Activated CD8-positive, alpha-beta memory T cell treated with anti-CD3 and anti-CD28 coated beads for 1 hour (primary cell): Measurements from ENCODE around the gene APOBEC3F.
"Not testable (repeated sequence)": the region's sequence is repeated elsewhere in the genome, so short reads cannot be mapped to it uniquely, and the experiment has no call there.

ENCODE experiments used
- DNase-seq, 2 donors: peaks; one replicate each; pipeline ENCODE4 v3.0.0-alpha.2; 2020; ENCODE audit warnings: low read depth in 1 of 2; ENCODE audit errors: extremely low read depth in 1 of 2

The APOBEC3F gene

GRCh38 chr22:39040538-39041296 lies at the start of gene APOBEC3F:
Gene APOBEC3F, plus strand, starts transcription at chr22:39040864. Its CDS starts 97 bp downstream, at chr22:39040961.
- peak; percentile 29 to 39 for DNase-seq

- not testable (repeated sequence) for DNase-seq
Measured at GRCh38 chr22:38992871-38993371, 47.7 kb upstream of the APOBEC3F start.

GRCh38 chr22:38996105-38996504 lies 44.6 kb upstream of the APOBEC3F start:
- DNase-seq: no peak

- no peak for DNase-seq
Measured at GRCh38 chr22:38997518-38997917, 43.1 kb upstream of the APOBEC3F start.

- peak; percentile 40 to 46 for DNase-seq
Measured at GRCh38 chr22:39003165-39003638, 37.5 kb upstream of the APOBEC3F start.

GRCh38 chr22:39007177-39007576 lies 33.5 kb upstream of the APOBEC3F start:
- no peak for DNase-seq

- DNase-seq: not testable (repeated sequence)
Measured at GRCh38 chr22:39008271-39008850, 32.3 kb upstream of the APOBEC3F start.

GRCh38 chr22:39010946-39011345 lies 29.7 kb upstream of the APOBEC3F start:
- no peak for DNase-seq

- no peak for DNase-seq
Measured at GRCh38 chr22:39012533-39013511, 27.8 kb upstream of the APOBEC3F start.

- DNase-seq: not testable (repeated sequence)
Measured at GRCh38 chr22:39013561-39013941, 27.1 kb upstream of the APOBEC3F start.

GRCh38 chr22:39013942-39014722 lies 26.5 kb upstream of the APOBEC3F start, which contains the start of gene APOBEC3C:
Gene APOBEC3C, plus strand, starts transcription at chr22:39014257. Its CDS starts 106 bp downstream, at chr22:39014363.
- peak; percentile 47 to 56 for DNase-seq

GRCh38 chr22:39014723-39015121 lies 25.9 kb upstream of the APOBEC3F start:
- DNase-seq: not testable (repeated sequence)

- DNase-seq: no peak
Measured at GRCh38 chr22:39016592-39016991, 24.1 kb upstream of the APOBEC3F start.

- DNase-seq: no peak
Measured at GRCh38 chr22:39017596-39018365, 22.9 kb upstream of the APOBEC3F start.

GRCh38 chr22:39020021-39020651 lies 20.5 kb upstream of the APOBEC3F start:
- not testable (repeated sequence) for DNase-seq

GRCh38 chr22:39021552-39022250 lies 19.0 kb upstream of the APOBEC3F start:
- no peak for DNase-seq

GRCh38 chr22:39024519-39025308 lies 15.9 kb upstream of the APOBEC3F start:
- DNase-seq: no peak
